ENCODE results near the gene CASP14.
"Not testable (repeated sequence)": the region's sequence is repeated elsewhere in the genome, so short reads cannot be mapped to it uniquely, and the experiment has no call there.

CASP14 gene, protein sequence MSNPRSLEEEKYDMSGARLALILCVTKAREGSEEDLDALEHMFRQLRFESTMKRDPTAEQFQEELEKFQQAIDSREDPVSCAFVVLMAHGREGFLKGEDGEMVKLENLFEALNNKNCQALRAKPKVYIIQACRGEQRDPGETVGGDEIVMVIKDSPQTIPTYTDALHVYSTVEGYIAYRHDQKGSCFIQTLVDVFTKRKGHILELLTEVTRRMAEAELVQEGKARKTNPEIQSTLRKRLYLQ

DNA sequence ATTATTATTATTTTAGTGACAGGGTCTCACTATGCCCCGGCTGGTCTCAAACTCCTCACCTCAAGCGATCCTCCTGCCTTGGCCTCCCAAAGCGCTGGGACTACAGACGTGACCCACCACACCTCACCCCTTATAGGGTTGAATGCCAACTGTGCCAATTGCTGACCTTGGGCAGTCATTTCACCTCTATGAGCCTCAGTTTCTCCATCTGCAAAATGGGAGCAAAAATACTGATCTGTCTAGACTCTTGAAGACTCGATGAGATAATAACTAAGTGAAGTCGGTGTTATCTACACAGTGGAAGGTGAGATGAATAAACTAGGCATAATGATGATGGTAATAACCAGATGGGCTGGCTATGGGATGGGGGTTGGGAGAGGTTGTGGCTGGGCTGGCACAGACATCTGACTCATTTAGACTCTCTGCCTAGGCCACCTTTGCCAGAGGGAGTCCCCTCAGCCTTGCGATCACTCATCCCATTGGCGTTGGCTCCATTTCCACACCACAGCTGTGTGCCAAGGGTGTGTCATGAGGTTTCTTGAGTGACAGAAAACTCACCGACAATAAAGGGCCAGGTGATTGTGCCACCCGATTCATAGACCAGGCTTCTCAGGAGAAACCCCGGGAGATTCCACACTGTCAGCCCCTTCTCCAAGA is at the start of gene CASP14:
Gene CASP14 (plus strand): TSS at position 596 of the 657 bp plus-strand sequence. CDS start 2,772 bp downstream, outside the sequence.
- H3K4me1 Mint-ChIP-seq, result no peaks in the 10 kb centered on the region
- no peaks in the 10 kb centered on the region for H3K36me3 Mint-ChIP-seq
- DNase-seq, result no peak
- no peak within 1 kb of the TSS for H3K27ac Mint-ChIP-seq
- no peak within 1 kb of the TSS for H3K4me3 Mint-ChIP-seq
- H3K27me3 Mint-ChIP-seq, result no peaks in the 10 kb centered on the region
- H3K9me3 Mint-ChIP-seq, result no peaks in the 10 kb centered on the region
- CTCF ChIA-PET, result no interaction called here

DNA sequence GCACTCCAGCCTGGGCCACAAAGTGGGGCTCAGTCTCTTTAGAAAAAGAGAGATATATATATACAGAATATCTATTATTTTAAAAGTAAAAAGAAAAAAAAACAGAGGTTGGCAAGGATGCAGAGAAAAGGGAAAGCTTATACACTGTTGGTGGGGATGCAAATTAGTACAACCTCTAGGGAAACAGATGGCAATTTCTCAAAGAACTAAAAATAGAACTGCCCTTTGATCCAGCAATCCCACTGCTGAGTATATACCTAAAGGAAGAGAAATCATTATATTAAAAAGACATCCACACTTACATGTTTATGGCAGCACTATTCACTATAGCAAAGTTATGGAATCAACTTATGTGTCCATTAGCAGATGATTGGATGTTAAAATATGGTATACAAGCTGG is 41.0 kb upstream of the CASP14 start:
- H3K27ac Mint-ChIP-seq, result no peak overlapping the region
- H3K4me1 Mint-ChIP-seq, result no peaks in the 10 kb centered on the region
- no peaks in the 10 kb centered on the region for H3K36me3 Mint-ChIP-seq
- H3K27me3 Mint-ChIP-seq, result peaks cover 30% of the 10 kb centered on the region
- H3K9me3 Mint-ChIP-seq, result no peaks in the 10 kb centered on the region
- H3K4me3 Mint-ChIP-seq, result no peak overlapping the region
- CTCF ChIA-PET, result no interaction called here
- DNase-seq, result no peak

DNA sequence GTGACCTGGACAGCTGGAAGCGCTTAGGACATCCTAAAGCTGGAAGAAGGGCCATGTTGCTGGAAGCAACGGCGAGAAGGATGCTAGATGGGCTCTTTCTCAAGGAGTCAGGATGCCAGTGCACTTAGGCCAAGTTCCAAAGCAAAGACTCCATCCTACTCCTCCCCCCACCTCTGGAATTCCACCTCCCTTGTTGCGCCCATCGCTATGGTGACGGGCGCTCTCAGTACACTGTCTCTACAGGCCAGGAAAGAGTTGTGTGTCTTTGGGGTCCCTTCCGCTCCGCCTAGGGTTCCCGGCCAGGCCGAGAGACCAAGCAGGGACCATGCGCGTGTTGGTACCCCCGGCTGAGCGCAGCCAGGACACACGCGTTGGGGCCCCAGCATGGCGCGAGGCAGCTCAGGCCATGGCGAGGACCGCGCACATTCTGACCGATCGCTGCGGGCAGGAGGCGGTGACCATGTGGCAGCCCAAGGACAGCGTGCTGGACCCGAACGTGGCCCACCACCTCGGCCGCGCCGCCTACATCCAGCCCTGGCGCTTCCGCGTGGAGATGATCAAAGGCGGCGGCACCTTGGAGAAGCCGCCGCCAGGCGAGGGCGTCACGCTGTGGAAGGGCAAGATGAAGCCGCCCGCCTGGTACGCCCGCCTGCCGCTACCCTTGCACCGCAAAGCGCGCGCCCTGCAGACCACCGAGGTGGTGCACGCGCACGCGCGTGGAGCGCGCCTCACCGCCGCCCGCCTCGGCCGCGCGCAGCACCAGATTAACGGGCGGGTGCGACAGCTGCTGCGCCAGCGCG is 38.6 kb upstream of the CASP14 start:
- Mint-ChIP-seq H3K4me1 (no peaks in the 10 kb centered on the region), H3K9me3 (no peaks in the 10 kb centered on the region), H3K4me3 (no peak overlapping the region), H3K36me3 (no peaks in the 10 kb centered on the region), H3K27ac (no peak overlapping the region), H3K27me3 (peaks cover 34% of the 10 kb centered on the region)
- DNase-seq, result no peak
- CTCF ChIA-PET, result no interaction called here

- no peak overlapping the region for H3K4me3 Mint-ChIP-seq
- CTCF ChIA-PET, result no interaction called here
- no peaks in the 10 kb centered on the region for H3K36me3 Mint-ChIP-seq
- no peak overlapping the region for H3K27ac Mint-ChIP-seq
- no peaks in the 10 kb centered on the region for H3K4me1 Mint-ChIP-seq
- H3K27me3 Mint-ChIP-seq, result peaks cover 34% of the 10 kb centered on the region
- H3K9me3 Mint-ChIP-seq, result no peaks in the 10 kb centered on the region
- no peak for DNase-seq
These were observed 34.7 kb upstream of the CASP14 start for GRCh38 chr19:15014579-15014978.

GRCh38 chr19:15015946-15016542 is 33.2 kb upstream of the CASP14 start:
- no peaks in the 10 kb centered on the region for H3K4me1 Mint-ChIP-seq
- CTCF ChIA-PET, result no interaction called here
- H3K36me3 Mint-ChIP-seq, result no peaks in the 10 kb centered on the region
- no peak overlapping the region for H3K27ac Mint-ChIP-seq
- no peak overlapping the region for H3K4me3 Mint-ChIP-seq
- H3K9me3 Mint-ChIP-seq, result no peaks in the 10 kb centered on the region
- peaks cover 25% of the 10 kb centered on the region for H3K27me3 Mint-ChIP-seq
- peak; percentile 38 for DNase-seq

DNA sequence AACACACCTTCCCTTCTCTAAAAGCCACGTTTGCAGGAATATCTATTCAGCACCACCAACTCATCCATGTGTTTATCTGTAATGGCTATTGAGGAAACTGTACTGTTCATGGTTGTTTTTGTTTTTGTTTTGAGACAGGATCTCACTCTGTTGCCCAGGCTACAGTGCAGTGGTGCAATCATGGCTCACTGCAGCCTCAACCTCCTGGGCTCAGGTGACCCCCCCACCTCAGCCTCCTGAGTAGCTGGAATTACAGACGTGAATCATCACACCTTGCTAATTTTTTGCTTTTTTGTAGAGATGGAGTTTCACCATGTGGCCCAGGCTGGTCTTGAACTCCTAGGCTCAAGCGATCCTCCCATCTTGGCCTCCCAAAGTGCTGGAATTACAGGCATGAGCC is 30.4 kb upstream of the CASP14 start:
- DNase-seq, H3K4me1 Mint-ChIP-seq, H3K9me3 Mint-ChIP-seq, H3K36me3 Mint-ChIP-seq, CTCF ChIA-PET, H3K4me3 Mint-ChIP-seq, H3K27ac Mint-ChIP-seq: not testable (repeated sequence)
- peaks cover 12% of the 10 kb centered on the region for H3K27me3 Mint-ChIP-seq

DNA sequence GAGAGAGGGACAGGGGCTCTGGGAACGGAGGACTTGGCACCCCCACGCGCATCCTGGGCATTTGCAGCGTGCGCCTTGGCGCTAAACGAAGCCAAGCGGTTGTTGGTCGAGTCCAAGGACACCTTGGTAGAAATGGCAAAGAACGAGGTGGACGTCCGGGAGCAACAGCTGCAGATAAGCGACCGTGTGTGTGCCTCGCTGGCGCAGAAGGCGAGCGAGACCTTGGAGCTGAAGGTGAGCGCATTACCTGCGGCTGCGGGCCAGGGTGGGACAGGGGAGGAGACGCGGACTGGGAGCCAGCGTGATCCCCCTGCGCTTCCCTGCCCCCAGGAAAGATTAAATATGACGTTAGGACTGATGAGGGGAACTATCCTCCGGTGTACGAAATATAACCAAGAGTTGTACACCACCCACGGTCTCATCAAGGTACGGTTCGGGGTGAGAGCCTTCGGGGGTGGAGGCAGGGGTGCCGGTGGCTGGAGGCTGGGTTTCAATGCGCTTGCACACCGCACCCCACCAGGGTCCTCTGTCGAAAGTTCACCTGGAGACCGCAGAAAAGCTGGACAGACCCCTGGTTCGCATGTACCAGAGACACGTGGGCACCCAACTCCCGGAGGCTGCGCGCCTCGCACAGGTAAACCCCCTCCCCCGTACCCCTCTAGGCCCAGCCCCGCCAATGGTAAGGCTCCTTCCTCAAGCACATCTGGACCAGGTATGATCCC is 27.8 kb upstream of the CASP14 start:
- no peaks in the 10 kb centered on the region for H3K36me3 Mint-ChIP-seq
- H3K4me3 Mint-ChIP-seq, result no peak overlapping the region
- DNase-seq, result no peak
- H3K9me3 Mint-ChIP-seq, result no peaks in the 10 kb centered on the region
- peaks cover 8% of the 10 kb centered on the region for H3K27me3 Mint-ChIP-seq
- CTCF ChIA-PET, result no interaction called here
- no peaks in the 10 kb centered on the region for H3K4me1 Mint-ChIP-seq
- no peak overlapping the region for H3K27ac Mint-ChIP-seq

GRCh38 chr19:15022752-15023151 is 26.5 kb upstream of the CASP14 start:
- H3K9me3 Mint-ChIP-seq, result no peaks in the 10 kb centered on the region
- DNase-seq, result no peak
- peaks cover 8% of the 10 kb centered on the region for H3K27me3 Mint-ChIP-seq
- CTCF ChIA-PET, result no interaction called here
- H3K4me1 Mint-ChIP-seq, result no peaks in the 10 kb centered on the region
- no peak overlapping the region for H3K27ac Mint-ChIP-seq
- no peak overlapping the region for H3K4me3 Mint-ChIP-seq
- H3K36me3 Mint-ChIP-seq, result no peaks in the 10 kb centered on the region

DNA sequence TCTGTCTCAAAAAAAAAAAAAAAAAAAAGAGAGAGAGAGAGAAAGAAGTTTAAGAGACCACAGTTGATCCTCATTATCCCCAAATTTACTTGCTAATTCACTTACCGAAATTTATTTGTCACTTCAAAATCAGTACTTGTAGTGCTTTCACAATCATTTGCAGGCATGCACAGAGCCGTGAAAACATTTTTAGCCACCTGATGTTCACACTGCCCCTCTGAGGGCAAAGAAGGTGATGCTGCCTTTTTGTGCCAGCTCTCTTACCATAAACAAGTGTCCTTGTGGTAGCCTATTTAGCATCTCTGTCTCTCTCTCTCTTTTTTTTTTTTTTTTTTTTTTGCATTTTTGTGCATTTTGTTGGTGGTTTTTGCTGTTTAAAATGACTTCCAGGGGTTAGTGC is 24.1 kb upstream of the CASP14 start:
- no peaks in the 10 kb centered on the region for H3K36me3 Mint-ChIP-seq
- H3K9me3 Mint-ChIP-seq, result no peaks in the 10 kb centered on the region
- CTCF ChIA-PET, result interaction anchor here (0.6 kb wide), 1 partner anchor 1657 kb away, joined by 3 read pairs; no protein-coding TSS in a partner anchor
- DNase-seq, result no peak
- H3K27me3 Mint-ChIP-seq, result peaks cover 7% of the 10 kb centered on the region
- H3K27ac Mint-ChIP-seq, result no peak overlapping the region
- no peak overlapping the region for H3K4me3 Mint-ChIP-seq
- no peaks in the 10 kb centered on the region for H3K4me1 Mint-ChIP-seq

GRCh38 chr19:15028490-15028889 is 20.8 kb upstream of the CASP14 start:
- Mint-ChIP-seq H3K4me1 (no peaks in the 10 kb centered on the region), H3K4me3 (no peak overlapping the region), H3K27me3 (no peaks in the 10 kb centered on the region), H3K36me3 (no peaks in the 10 kb centered on the region), H3K27ac (no peak overlapping the region), H3K9me3 (no peaks in the 10 kb centered on the region)
- DNase-seq, result no peak
- CTCF ChIA-PET, result no interaction called here

GRCh38 chr19:15031675-15032074 is 17.6 kb upstream of the CASP14 start:
- Mint-ChIP-seq H3K4me3 (no peak overlapping the region), H3K4me1 (no peaks in the 10 kb centered on the region), H3K27ac (no peak overlapping the region), H3K36me3 (no peaks in the 10 kb centered on the region), H3K9me3 (no peaks in the 10 kb centered on the region), H3K27me3 (peaks cover 5% of the 10 kb centered on the region)
- DNase-seq, result no peak
- CTCF ChIA-PET, result no interaction called here

- CTCF ChIA-PET, result no interaction called here
- H3K4me3 Mint-ChIP-seq, result no peak overlapping the region
- no peaks in the 10 kb centered on the region for H3K36me3 Mint-ChIP-seq
- DNase-seq, result no peak
- H3K9me3 Mint-ChIP-seq, result no peaks in the 10 kb centered on the region
- peaks cover 5% of the 10 kb centered on the region for H3K27me3 Mint-ChIP-seq
- no peaks in the 10 kb centered on the region for H3K4me1 Mint-ChIP-seq
- H3K27ac Mint-ChIP-seq, result no peak overlapping the region
These were observed 13.4 kb upstream of the CASP14 start for GRCh38 chr19:15035795-15036311.

DNA sequence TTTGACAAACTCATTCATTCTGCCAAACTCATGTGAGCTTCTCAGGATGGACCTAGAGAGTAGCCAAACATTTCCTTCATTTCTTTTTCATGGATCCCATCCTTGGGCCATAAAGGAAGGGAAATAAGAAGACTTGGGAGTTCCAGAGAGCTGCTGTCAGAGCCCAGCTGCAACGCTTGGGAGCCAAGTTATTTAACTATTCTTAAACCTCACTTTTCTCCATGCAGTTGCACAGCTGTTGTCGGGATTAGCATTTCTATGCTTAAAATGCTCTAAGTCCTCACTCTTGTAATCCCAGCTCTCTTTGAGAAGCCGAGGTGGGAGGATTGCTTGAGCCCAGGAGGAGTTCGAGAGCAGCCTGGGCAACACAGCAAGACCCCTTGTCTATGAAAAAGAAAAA is 11.7 kb upstream of the CASP14 start:
- H3K27me3 Mint-ChIP-seq, result peaks cover 5% of the 10 kb centered on the region
- no peak overlapping the region for H3K27ac Mint-ChIP-seq
- H3K36me3 Mint-ChIP-seq, result no peaks in the 10 kb centered on the region
- H3K4me1 Mint-ChIP-seq, result no peaks in the 10 kb centered on the region
- H3K9me3 Mint-ChIP-seq, result no peaks in the 10 kb centered on the region
- CTCF ChIA-PET, result no interaction called here
- H3K4me3 Mint-ChIP-seq, result no peak overlapping the region
- no peak for DNase-seq

DNA sequence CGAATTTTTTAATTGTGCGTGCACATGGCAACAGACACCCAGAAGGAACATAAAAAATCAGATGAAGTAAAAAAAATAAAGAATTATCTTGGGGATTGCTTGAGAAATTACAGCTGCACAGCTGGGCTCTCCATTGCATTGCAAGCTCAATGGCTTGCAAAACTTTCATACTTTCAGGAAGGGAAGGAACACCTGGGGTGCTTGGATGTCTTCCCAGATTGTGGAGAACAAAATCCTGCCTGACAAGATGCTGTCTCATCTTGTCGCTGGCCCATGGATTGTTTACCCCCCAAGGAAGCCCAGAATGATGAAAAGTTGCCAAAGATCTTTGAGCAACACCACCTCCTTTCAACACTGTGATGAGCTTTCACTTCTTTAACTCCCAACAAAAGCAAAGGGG is 11.0 kb upstream of the CASP14 start:
- CTCF ChIA-PET, result no interaction called here
- no peaks in the 10 kb centered on the region for H3K9me3 Mint-ChIP-seq
- H3K27me3 Mint-ChIP-seq, result peaks cover 5% of the 10 kb centered on the region
- no peaks in the 10 kb centered on the region for H3K36me3 Mint-ChIP-seq
- no peak overlapping the region for H3K4me3 Mint-ChIP-seq
- H3K4me1 Mint-ChIP-seq, result no peaks in the 10 kb centered on the region
- H3K27ac Mint-ChIP-seq, result no peak overlapping the region
- no peak for DNase-seq

All from activated naive CD4-positive, alpha-beta T cell treated with anti-CD3 and anti-CD28 coated beads, Interleukin-2, amount 10 ng/mL, durations not matched to agents 7 days and 5 days (primary cell).